Loucy (cell line): ENCODE measurements around the gene SLC25A41.
A peak's percentile ranks its signal among the peaks of the same experiment; 100 is the strongest.

Experiments used
- CTCF ChIP-seq: fragments of 200-600 bp; sonication (generic); conservative IDR thresholded peaks from 2 replicates; pipeline ENCODE4 v1.5.1; 2014; ENCODE audit warnings: mild to moderate bottlenecking, antibody characterized with exemption, low read length
- EZH2phosphoT487 ChIP-seq: fragments of 200-600 bp; IDR thresholded peaks from 2 replicates; pipeline ENCODE4 v1.6.1; 2018; ENCODE audit warnings: antibody characterized with exemption, mild to moderate bottlenecking, moderate library complexity, borderline replicate concordance

- peak; percentile 73 for TF ChIP-seq CTCF
- TF ChIP-seq EZH2phosphoT487, result no peak
Measured at GRCh38 chr19:6425732-6426620, 7.6 kb downstream of the SLC25A41 start.
